A549 treated with GW870086 at 1 μM for 4 hours (cell line): ENCODE data around the gene PCDH9. TPM values are rescaled to one million over a fixed set of nuclear protein-coding genes. Genes with fewer than 3 reads are reported as not detected.

Experiments
- total RNA-seq: library from RNA; stranded (reverse); fragments of 200-300 nt; extraction: Qiagen RNA extraction; gene quantifications from 5 replicates; pipeline ENCODE4 v1.2.3, GENCODE V29; 2022; ENCODE audit warnings: low read depth

The PCDH9 gene
- total RNA-seq = 5.5 to 7.3 TPM (median 5.7 TPM) in 5 replicates

GRCh38 chr13:67229481-67230403 lies at the start of gene PCDH9:
PCDH9 (minus strand) TSS chr13:67230336; CDS start chr13:67228440, 1,896 bp downstream.

